Mammary epithelial cell (primary cell): ENCODE measurements around the gene ATG7.
"Not testable (repeated sequence)": the region's sequence is repeated elsewhere in the genome, so short reads cannot be mapped to it uniquely, and the experiment has no call there.

ENCODE experiments used
- EZH2 ChIP-seq: IDR thresholded peaks from 2 replicates; pipeline ENCODE4 v1.6.1; 2012; ENCODE audit warnings: low read length, inconsistent platforms, borderline replicate concordance
- TF ChIP-seq, protein P1 (sequence below), 2 donors: IDR thresholded peaks in 1 of 2; conservative IDR thresholded peaks in 1 of 2; 2 replicates each; pipeline ENCODE4 v1.5.1; 2011 to 2012; ENCODE audit warnings: inconsistent platforms in 2 of 2, low read length in 2 of 2, mild to moderate bottlenecking in 2 of 2, control low read depth in 1 of 2, low read depth in 1 of 2; ENCODE audit not compliant: insufficient read depth in 1 of 2; ENCODE audit errors: extremely low read depth in 1 of 2

- not testable (repeated sequence) for TF ChIP-seq EZH2
- TF ChIP-seq, protein P1, sequence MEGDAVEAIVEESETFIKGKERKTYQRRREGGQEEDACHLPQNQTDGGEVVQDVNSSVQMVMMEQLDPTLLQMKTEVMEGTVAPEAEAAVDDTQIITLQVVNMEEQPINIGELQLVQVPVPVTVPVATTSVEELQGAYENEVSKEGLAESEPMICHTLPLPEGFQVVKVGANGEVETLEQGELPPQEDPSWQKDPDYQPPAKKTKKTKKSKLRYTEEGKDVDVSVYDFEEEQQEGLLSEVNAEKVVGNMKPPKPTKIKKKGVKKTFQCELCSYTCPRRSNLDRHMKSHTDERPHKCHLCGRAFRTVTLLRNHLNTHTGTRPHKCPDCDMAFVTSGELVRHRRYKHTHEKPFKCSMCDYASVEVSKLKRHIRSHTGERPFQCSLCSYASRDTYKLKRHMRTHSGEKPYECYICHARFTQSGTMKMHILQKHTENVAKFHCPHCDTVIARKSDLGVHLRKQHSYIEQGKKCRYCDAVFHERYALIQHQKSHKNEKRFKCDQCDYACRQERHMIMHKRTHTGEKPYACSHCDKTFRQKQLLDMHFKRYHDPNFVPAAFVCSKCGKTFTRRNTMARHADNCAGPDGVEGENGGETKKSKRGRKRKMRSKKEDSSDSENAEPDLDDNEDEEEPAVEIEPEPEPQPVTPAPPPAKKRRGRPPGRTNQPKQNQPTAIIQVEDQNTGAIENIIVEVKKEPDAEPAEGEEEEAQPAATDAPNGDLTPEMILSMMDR (conservative IDR thresholded peaks at IDR 0.05 in 1 of 2, IDR thresholded peaks at IDR 0.05 in 1 of 2; ENCODE audit: extremely low read depth in 1 of 2, insufficient read depth in 1 of 2, low read depth in 1 of 2, low read length in 2 of 2): not testable (repeated sequence)
Measured at GRCh38 chr3:11408324-11408859, 136.2 kb downstream of the ATG7 start.
